Epithelial cell of proximal tubule (primary cell): ENCODE results near the gene PCDH11Y. TPM values are rescaled to one million over a fixed set of nuclear protein-coding genes. Genes with fewer than 3 reads are reported as not detected.
"Not testable (repeated sequence)": the region's sequence is repeated elsewhere in the genome, so short reads cannot be mapped to it uniquely, and the experiment has no call there.

Source experiments
- DNase-seq: peaks from one replicate; pipeline ENCODE4 v3.0.0-alpha.2; 2011; ENCODE audit warnings: low read depth
- H3K4me3 ChIP-seq: 2 replicates; pipeline ENCODE4 v1.5.1; 2011; ENCODE audit warnings: low read depth, mild to moderate bottlenecking, low read length
- total RNA-seq: library from RNA; depleted of rRNA; stranded (reverse); fragments of >200 nt; gene quantifications from 2 replicates; pipeline ENCODE4 v1.2.3, GENCODE V29; 2015

The PCDH11Y gene, protein sequence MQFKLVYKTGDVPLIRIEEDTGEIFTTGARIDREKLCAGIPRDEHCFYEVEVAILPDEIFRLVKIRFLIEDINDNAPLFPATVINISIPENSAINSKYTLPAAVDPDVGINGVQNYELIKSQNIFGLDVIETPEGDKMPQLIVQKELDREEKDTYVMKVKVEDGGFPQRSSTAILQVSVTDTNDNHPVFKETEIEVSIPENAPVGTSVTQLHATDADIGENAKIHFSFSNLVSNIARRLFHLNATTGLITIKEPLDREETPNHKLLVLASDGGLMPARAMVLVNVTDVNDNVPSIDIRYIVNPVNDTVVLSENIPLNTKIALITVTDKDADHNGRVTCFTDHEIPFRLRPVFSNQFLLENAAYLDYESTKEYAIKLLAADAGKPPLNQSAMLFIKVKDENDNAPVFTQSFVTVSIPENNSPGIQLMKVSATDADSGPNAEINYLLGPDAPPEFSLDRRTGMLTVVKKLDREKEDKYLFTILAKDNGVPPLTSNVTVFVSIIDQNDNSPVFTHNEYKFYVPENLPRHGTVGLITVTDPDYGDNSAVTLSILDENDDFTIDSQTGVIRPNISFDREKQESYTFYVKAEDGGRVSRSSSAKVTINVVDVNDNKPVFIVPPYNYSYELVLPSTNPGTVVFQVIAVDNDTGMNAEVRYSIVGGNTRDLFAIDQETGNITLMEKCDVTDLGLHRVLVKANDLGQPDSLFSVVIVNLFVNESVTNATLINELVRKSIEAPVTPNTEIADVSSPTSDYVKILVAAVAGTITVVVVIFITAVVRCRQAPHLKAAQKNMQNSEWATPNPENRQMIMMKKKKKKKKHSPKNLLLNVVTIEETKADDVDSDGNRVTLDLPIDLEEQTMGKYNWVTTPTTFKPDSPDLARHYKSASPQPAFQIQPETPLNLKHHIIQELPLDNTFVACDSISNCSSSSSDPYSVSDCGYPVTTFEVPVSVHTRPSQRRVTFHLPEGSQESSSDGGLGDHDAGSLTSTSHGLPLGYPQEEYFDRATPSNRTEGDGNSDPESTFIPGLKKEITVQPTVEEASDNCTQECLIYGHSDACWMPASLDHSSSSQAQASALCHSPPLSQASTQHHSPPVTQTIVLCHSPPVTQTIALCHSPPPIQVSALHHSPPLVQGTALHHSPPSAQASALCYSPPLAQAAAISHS (N-terminal part only)
- not detected in 2 replicates for total RNA-seq

- H3K4me3 ChIP-seq, DNase-seq: not testable (repeated sequence)
These were observed at the start of gene PCDH11Y for GRCh38 chrY:5000057-5000456. PCDH11Y (plus strand) TSS chrY:5000296; CDS start chrY:5057100, 56,804 bp downstream.

GRCh38 chrY:4967894-4968293, 32.2 kb upstream of the PCDH11Y start:
- DNase-seq = not testable (repeated sequence)

GRCh38 chrY:4991743-4992400, 8.2 kb upstream of the PCDH11Y start:
- not testable (repeated sequence) for H3K4me3 ChIP-seq, DNase-seq

More at GRCh38 chrY:4967894-4968293, 32.2 kb upstream of the PCDH11Y start:
- H3K4me3 ChIP-seq = not testable (repeated sequence)

DNA sequence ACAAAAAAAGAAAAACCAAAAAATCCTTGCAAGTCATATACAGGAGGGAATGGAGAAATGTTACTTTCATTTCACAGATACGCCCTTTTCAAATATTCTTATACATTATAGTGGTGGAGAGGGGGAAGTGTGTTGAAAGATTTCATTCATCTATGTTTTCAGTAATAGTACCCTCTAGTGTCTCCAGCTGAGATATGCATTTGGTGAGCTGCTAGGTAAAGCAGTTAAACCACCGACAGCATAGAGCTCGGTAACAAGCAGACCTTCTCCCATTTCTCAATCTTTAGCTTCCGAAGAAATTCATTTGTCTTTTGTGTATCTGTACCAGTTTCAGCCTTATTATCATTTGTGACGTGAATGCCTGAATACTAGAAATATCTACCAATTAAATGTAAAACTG, 5.2 kb upstream of the PCDH11Y start:
- not testable (repeated sequence) for H3K4me3 ChIP-seq, DNase-seq

- H3K4me3 ChIP-seq, DNase-seq: not testable (repeated sequence)
These were observed 2.5 kb downstream of the PCDH11Y start for GRCh38 chrY:5002476-5003184.

- not testable (repeated sequence) for DNase-seq, H3K4me3 ChIP-seq
These were observed 39.0 kb downstream of the PCDH11Y start for GRCh38 chrY:5038972-5039523.

DNA sequence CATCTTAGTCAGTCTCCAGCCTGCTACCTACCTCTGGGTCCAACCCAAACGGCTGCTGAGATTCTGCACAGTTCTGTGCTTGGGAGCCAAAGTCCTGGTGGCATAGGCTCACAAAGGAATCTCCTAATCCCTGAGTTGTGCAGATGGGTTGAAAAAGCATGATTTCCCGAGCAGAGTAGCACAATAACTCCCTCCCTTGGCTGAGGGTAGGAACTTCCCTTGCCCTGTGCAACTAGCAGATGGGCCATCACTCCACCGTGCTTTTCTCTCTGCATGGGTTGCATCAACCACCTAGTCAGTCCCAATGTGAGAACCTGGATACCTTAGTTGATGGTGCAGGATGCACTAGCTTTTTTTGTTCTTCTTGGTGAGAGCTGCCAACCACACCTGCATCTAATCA, 82.9 kb downstream of the PCDH11Y start:
- not testable (repeated sequence) for DNase-seq, H3K4me3 ChIP-seq

DNA sequence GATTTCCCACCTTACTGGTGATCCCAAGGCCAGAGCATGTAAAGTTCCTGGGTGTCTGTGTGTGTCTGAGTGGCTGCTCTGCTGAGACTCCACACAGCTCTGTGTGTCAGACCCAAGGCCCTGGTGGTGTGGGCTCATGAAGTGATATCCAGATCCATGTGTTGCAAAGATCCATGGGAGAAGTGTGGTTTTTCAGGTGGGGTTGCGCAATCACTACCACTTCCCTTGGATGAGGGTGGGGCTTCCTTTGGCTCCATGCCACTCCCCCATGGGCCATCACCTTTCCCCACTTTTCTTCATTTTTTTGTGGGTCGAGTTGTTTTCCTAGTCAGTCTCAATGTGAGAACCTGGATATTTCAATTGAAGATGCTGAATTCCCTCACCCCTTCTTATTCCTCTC, 182.9 kb downstream of the PCDH11Y start:
- not testable (repeated sequence) for H3K4me3 ChIP-seq, DNase-seq

DNA sequence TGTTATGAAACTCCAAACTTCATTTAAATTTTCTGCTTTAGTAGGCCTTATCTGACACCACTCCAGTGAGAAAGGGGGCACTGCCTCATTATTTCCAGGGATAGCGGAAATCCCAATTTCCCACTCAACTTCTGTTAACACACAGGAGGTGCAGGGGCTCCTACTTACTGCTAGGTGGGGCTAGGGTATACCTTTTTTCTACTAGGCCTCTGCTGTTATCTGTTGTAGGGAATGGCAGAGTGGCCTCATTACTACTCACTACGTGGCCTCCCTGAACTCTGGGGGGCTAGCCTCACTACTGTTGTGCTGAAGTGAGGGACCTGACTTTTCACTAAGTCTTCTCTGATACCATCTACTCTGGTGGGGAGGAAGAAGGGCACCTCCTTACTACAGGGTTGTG, 215.0 kb downstream of the PCDH11Y start:
- not testable (repeated sequence) for H3K4me3 ChIP-seq, DNase-seq

GRCh38 chrY:5324931-5325330, 324.8 kb downstream of the PCDH11Y start:
- not testable (repeated sequence) for DNase-seq, H3K4me3 ChIP-seq

DNA sequence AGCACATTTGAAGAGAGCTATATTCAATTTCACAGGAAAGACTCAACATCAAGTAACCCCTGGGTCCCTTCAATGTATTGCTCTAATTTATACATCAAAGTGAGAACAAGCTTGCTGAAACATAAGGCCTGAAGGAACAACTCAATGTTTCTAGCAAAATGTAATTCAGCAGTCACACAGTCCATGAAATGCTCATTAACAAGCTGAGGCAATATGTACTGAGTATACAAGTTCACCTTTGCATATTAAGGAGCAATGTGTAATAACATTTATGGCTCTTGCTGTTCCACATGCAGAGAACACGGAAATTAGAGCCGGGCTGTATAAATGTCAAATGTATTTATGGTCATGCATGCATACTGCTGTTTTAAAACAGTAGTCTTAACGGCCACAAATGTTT, 342.1 kb downstream of the PCDH11Y start:
- not testable (repeated sequence) for H3K4me3 ChIP-seq, DNase-seq

DNA sequence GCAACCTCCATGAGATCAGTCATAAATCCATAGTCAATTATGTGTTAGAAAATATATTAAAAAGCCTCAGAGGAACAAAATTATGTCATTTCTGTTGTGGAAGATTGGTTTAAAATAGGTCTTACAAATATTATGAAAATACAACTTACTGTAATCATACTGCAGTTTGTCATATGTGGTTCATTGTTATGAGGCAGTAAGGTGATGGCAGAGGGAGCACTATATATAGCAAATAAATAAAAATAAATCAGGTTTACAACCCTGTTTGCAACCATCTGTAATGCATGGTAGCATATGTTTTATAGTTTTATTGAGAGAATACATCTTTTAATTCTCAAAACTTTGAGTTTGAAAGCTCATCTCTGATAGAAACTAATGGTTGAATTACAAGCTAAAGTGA, 543.6 kb downstream of the PCDH11Y start:
- H3K4me3 ChIP-seq, DNase-seq: not testable (repeated sequence)

GRCh38 chrY:5638589-5638988, 638.5 kb downstream of the PCDH11Y start:
- H3K4me3 ChIP-seq, DNase-seq: not testable (repeated sequence)

DNA sequence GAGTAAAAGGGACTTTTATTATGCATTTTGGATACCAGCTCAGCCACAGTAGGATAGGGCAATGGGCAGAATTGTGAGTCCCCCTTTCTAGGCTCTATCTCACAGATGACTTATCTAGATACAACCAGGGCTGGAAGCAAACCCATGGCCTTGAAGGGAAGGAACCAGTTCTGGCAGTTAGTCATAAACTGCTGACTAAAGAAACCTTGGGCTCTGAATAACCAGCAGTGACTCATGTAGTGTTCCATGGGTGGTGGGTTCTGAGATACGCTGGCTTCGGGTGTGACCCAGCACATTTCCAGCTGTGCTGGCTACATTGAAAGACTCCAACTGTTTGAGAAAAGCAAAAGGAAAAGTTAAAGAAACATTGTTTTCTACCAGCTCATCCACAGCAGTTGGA, 679.2 kb downstream of the PCDH11Y start:
- not testable (repeated sequence) for H3K4me3 ChIP-seq, DNase-seq

DNA sequence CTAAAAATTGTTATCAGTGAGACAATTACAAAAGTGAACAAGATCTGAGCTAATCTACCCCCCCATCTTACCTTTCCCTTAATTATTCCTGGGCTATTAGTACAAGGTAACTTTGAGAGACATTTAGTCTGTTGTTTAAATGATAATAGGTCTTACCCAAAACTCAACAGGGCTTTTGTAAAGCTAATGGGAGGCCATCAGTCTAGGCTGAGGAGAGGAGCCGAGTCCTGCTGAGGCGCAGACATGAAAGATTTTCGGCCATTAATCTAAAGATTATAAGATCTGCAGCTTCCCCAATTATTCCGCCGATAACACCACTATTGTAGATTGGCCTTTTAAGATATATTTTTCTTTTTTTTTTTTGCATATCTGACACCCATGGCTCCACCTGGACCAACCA, 708.6 kb downstream of the PCDH11Y start:
- not testable (repeated sequence) for H3K4me3 ChIP-seq, DNase-seq

DNA sequence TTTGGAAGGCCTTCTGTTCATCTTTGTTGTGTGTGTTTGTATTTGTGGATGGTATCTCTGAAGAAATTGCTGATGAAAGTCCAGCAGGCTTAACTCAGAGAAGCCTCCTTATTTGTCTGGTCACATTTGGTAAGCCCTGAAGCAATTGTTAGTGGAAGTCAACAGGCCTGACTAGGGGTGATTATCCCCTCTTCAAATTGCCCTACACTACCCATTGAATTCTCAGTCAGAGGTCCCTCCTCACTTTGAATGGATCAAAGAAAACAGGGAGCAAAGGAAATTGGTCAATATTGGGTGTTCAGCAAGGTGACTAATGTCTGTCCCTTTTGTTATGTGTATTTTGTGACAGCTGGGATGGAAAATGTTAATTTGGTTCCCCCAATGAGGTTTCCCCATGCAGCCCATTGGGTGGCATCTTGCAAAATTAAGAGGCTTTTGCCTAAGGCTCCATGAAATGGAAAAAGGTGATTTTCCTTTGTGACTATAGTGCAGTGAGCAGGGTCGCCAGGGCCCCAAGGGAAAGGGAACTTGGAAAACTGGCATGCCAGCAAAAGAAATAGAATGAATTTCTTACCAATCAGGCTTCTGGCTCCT, 709.8 kb downstream of the PCDH11Y start:
- H3K4me3 ChIP-seq, DNase-seq: not testable (repeated sequence)

DNA sequence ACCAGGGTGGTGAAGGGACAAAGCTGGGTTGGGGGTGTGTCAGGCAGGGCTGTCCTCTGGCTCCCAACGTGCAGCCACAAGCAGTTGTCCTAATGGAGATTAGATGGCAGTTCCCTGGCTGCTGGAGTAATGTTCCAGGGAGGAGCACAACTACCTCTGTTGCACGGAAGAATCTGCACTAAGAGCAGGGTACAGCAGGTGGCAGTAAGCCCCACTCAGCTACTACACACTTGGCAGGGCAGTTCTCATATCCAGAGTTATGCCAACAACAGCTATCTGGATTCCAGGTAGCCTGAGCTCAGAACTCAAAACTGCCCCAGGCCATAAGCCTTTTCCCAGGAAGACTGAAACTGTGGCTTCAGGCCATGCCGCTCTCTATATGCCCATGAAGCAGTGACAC, 761.3 kb downstream of the PCDH11Y start:
- not testable (repeated sequence) for DNase-seq, H3K4me3 ChIP-seq
